Tibial nerve (tissue), 4 donors: ENCODE measurements around the gene PDE6H. TPM values are rescaled to one million over a fixed set of nuclear protein-coding genes. Genes with fewer than 3 reads are reported as not detected.

Experiments used
- DNase-seq, 2 donors: peaks; one replicate each; pipeline ENCODE4 v3.0.0-alpha.2; 2019; ENCODE audit warnings: low spot score in 2 of 2
- H3K27ac ChIP-seq, 4 donors: fragments of 200-600 bp; sonication (generic) in 3 of 4; one replicate each; pipeline ENCODE4 v1.5.1; 2017 to 2019; ENCODE audit warnings: mild to moderate bottlenecking in 1 of 4
- H3K27me3 ChIP-seq, 2 donors: fragments of 200-600 bp; sonication (generic) in 1 of 2; one replicate each; pipeline versions ENCODE4 v1.5.1 to v1.6.0; 2017 to 2019
- H3K36me3 ChIP-seq, 3 donors: fragments of 200-600 bp; sonication (generic); one replicate each; pipeline ENCODE4 v1.5.1; 2018 to 2019
- H3K4me1 ChIP-seq, 4 donors: fragments of 200-600 bp; sonication (generic) in 3 of 4; one replicate each; pipeline ENCODE4 v1.5.1; 2017 to 2019
- H3K4me3 ChIP-seq, 4 donors: fragments of 200-600 bp; sonication (generic) in 3 of 4; one replicate each; pipeline ENCODE4 v1.5.1; 2017 to 2019; ENCODE audit warnings: mild to moderate bottlenecking in 1 of 4, moderate library complexity in 1 of 4
- H3K9me3 ChIP-seq, 4 donors: fragments of 200-600 bp; sonication (generic) in 3 of 4; one replicate each; pipeline ENCODE4 v1.5.1; 2017 to 2019
- CTCF ChIP-seq, 5 experiments: fragments of 200-600 bp in 3 of 5; fragments of 450-650 bp in 2 of 5; sonication (generic) in 3 of 5; IDR thresholded peaks; one replicate each; pipeline ENCODE4 v1.5.1; 2016 to 2019; ENCODE audit warnings: antibody characterized with exemption in 5 of 5, mild to moderate bottlenecking in 3 of 5, moderate library complexity in 2 of 5
- EP300 ChIP-seq, 2 donors: sonication (generic); formaldehyde crosslinking; IDR thresholded peaks; one replicate each; pipeline ENCODE4 v1.6.1; 2017; ENCODE audit warnings: antibody characterized with exemption in 2 of 2, mild to moderate bottlenecking in 1 of 2
- POLR2A ChIP-seq, 2 donors: fragments of 450-650 bp; IDR thresholded peaks; one replicate each; pipeline ENCODE4 v1.6.1; 2017; ENCODE audit warnings: antibody characterized with exemption in 2 of 2, mild to moderate bottlenecking in 2 of 2, moderate library complexity in 2 of 2
- WGBS, 2 donors: methylation state at CpG; one replicate each; pipeline ENCODE4 v1.1.5; 2018; 5-methylcytosine and 5-hydroxymethylcytosine counted together
- total RNA-seq, 4 donors: library from RNA; depleted of rRNA; stranded (reverse); fragments of >200 nt; gene quantifications; one replicate each; pipeline ENCODE4 v1.1.0, GENCODE V29; 2016

Gene PDE6H
- total RNA-seq, 4 donors from 2014 or later: not detected

- DNase-seq: no peak
- TF ChIP-seq EP300 (IDR thresholded peaks at IDR 0.05) (no peak), POLR2A (IDR thresholded peaks at IDR 0.05) (no peak), CTCF (IDR thresholded peaks at IDR 0.05) (no peak)
- Histone ChIP-seq H3K27ac (no peak overlapping the region), H3K27me3 (no peaks in the 10 kb centered on the region), H3K4me3 (no peak overlapping the region), H3K36me3 (no peaks in the 10 kb centered on the region), H3K4me1 (peaks cover 0 to 16% (median 0%) of the 10 kb centered on the region in 4 donors), H3K9me3 (no peaks in the 10 kb centered on the region)
Measured at GRCh38 chr12:14930299-14930698, 42.5 kb upstream of the PDE6H start.

- Histone ChIP-seq H3K27ac (no peak overlapping the region), H3K36me3 (no peaks in the 10 kb centered on the region), H3K27me3 (no peaks in the 10 kb centered on the region), H3K9me3 (no peaks in the 10 kb centered on the region), H3K4me3 (no peak overlapping the region), H3K4me1 (peaks cover 0 to 16% (median 0%) of the 10 kb centered on the region in 4 donors)
- 65 to 67% methylated on average over 4 of the region's 4 CpGs for WGBS, 2 donors
- no peak for DNase-seq
- TF ChIP-seq POLR2A (IDR thresholded peaks at IDR 0.05): no peak
- TF ChIP-seq EP300 (IDR thresholded peaks at IDR 0.05): no peak
- TF ChIP-seq CTCF (IDR thresholded peaks at IDR 0.05): no peak
Measured at GRCh38 chr12:14931359-14931758, 41.5 kb upstream of the PDE6H start.

- no peak overlapping the region for H3K4me3 ChIP-seq
- no peak overlapping the region for H3K27ac ChIP-seq
- no peaks in the 10 kb centered on the region for H3K9me3 ChIP-seq
- H3K4me1 ChIP-seq: peaks cover 0 to 16% (median 0%) of the 10 kb centered on the region in 4 donors
- 93 to 94% methylated on average over 7 of the region's 7 CpGs for WGBS, 2 donors
- H3K36me3 ChIP-seq: no peaks in the 10 kb centered on the region
- DNase-seq: no peak
- TF ChIP-seq CTCF (IDR thresholded peaks at IDR 0.05) (no peak), POLR2A (IDR thresholded peaks at IDR 0.05) (no peak), EP300 (IDR thresholded peaks at IDR 0.05) (no peak)
- H3K27me3 ChIP-seq: no peaks in the 10 kb centered on the region
Measured at GRCh38 chr12:14931791-14932560, 40.9 kb upstream of the PDE6H start.

GRCh38 chr12:14934511-14934910 lies 38.3 kb upstream of the PDE6H start:
- TF ChIP-seq POLR2A (IDR thresholded peaks at IDR 0.05) (no peak), CTCF (IDR thresholded peaks at IDR 0.05) (no peak), EP300 (IDR thresholded peaks at IDR 0.05) (no peak)

GRCh38 chr12:14935031-14935430 lies 37.8 kb upstream of the PDE6H start:
- Histone ChIP-seq H3K27ac (no peak overlapping the region), H3K36me3 (no peaks in the 10 kb centered on the region), H3K4me1 (no peaks in the 10 kb centered on the region), H3K9me3 (no peaks in the 10 kb centered on the region), H3K27me3 (no peaks in the 10 kb centered on the region), H3K4me3 (no peak overlapping the region)
- TF ChIP-seq CTCF (IDR thresholded peaks at IDR 0.05) (no peak), EP300 (IDR thresholded peaks at IDR 0.05) (no peak), POLR2A (IDR thresholded peaks at IDR 0.05) (no peak)
- DNase-seq: no peak
- 73 to 74% methylated on average over 4 of the region's 4 CpGs for WGBS, 2 donors

More at GRCh38 chr12:14934511-14934910, 38.3 kb upstream of the PDE6H start:
- no peaks in the 10 kb centered on the region for H3K9me3 ChIP-seq
- H3K4me1 ChIP-seq: peaks cover 0 to 5% (median 0%) of the 10 kb centered on the region in 4 donors
- DNase-seq: no peak
- no peak overlapping the region for H3K27ac ChIP-seq
- WGBS, 2 donors: 96 to 98% methylated on average over 2 of the region's 2 CpGs
- H3K36me3 ChIP-seq: no peaks in the 10 kb centered on the region
- H3K4me3 ChIP-seq: no peak overlapping the region
- H3K27me3 ChIP-seq: no peaks in the 10 kb centered on the region
